B cell (primary cell): ENCODE data around the gene HOXB8. TPM values are rescaled to one million over a fixed set of nuclear protein-coding genes. Genes with fewer than 3 reads are reported as not detected.

Source experiments
- ATAC-seq: fragments of 200-7000 bp; cut with Tn5 transposase; one replicate; pipeline ENCODE4 v1.10.0; 2021; ENCODE audit warnings: low read depth, mild to moderate bottlenecking, moderate number of reproducible peaks, moderate library complexity
- CTCF ChIA-PET: fragments of 350-600 bp; sonication (Branson Sonifier 250); formaldehyde crosslinking; loops from one replicate; lab custom pipeline; 2021; ENCODE audit warnings: antibody characterized with exemption, inconsistent platforms; lab: Charles Lee
- POLR2A ChIA-PET: fragments of 350-600 bp; sonication (Branson Sonifier 250); formaldehyde crosslinking; loops from one replicate; lab custom pipeline; 2021; ENCODE audit warnings: antibody characterized with exemption; lab: Charles Lee
- DNase-seq: peaks from one replicate; pipeline ENCODE4 v3.0.0; 2013
- H2AFZ ChIP-seq: 2 replicates; pipeline ENCODE4 v1.6.1; 2012; ENCODE audit warnings: mild to moderate bottlenecking, low read depth, low read length; ENCODE audit not compliant: insufficient read depth, poor library complexity, severe bottlenecking
- H3K27ac ChIP-seq, 2 donors: 1 replicate in 1 of 2; 2 replicates in 1 of 2; pipeline ENCODE4 v1.5.1; 2012 to 2013; ENCODE audit warnings: low read length in 2 of 2, mild to moderate bottlenecking in 2 of 2, moderate library complexity in 1 of 2
- H3K27me3 ChIP-seq, 4 experiments: fragments of 200-600 bp in 1 of 4; sonication (generic) in 1 of 4; replicated peaks in 1 of 4; 1 replicate in 2 of 4; 2 replicates in 2 of 4; pipeline versions ENCODE4 v1.6.1 to v1.7.0; 2013 to 2016; ENCODE audit warnings: low read length in 3 of 4, mild to moderate bottlenecking in 2 of 4, mixed read lengths in 1 of 4, moderate library complexity in 1 of 4; ENCODE audit not compliant: insufficient read depth in 4 of 4, control insufficient read depth in 3 of 4; ENCODE audit errors: control extremely low read depth in 1 of 4
- H3K36me3 ChIP-seq, 2 experiments: replicated peaks in 1 of 2; 1 replicate in 1 of 2; 2 replicates in 1 of 2; pipeline versions ENCODE4 v1.6.1 to v1.7.1; 2013; ENCODE audit warnings: low read length in 1 of 2; ENCODE audit not compliant: insufficient read depth in 2 of 2, control insufficient read depth in 1 of 2; ENCODE audit errors: control extremely low read depth in 1 of 2, extremely low read depth in 1 of 2
- H3K4me1 ChIP-seq, 2 donors: fragments of 200-600 bp in 1 of 2; sonication (generic) in 1 of 2; 1 replicate in 1 of 2; 2 replicates in 1 of 2; pipeline versions ENCODE4 v1.5.1 to v1.6.1; 2013 to 2017; ENCODE audit warnings: low read length in 2 of 2; ENCODE audit not compliant: control insufficient read depth in 2 of 2, insufficient read depth in 2 of 2
- H3K4me2 ChIP-seq: replicated peaks from 2 replicates; pipeline ENCODE3; 2012; ENCODE audit warnings: mild to moderate bottlenecking, low read depth, low read length; ENCODE audit not compliant: poor library complexity, severe bottlenecking
- H3K4me3 ChIP-seq, 5 experiments: fragments of 200-600 bp in 1 of 5; sonication (generic) in 1 of 5; 1 replicate in 3 of 5; 2 replicates in 2 of 5; pipeline versions ENCODE4 v1.5.1 to v1.7.0; 2011 to 2016; ENCODE audit warnings: low read length in 4 of 5, mild to moderate bottlenecking in 4 of 5, low read depth in 2 of 5, control low read depth in 1 of 5, moderate library complexity in 1 of 5; ENCODE audit not compliant: insufficient read depth in 1 of 5; ENCODE audit errors: control extremely low read depth in 1 of 5, extremely low read depth in 1 of 5
- H3K79me2 ChIP-seq: fragments of 200-600 bp; sonication (generic); one replicate; pipeline ENCODE4 v1.6.0; 2016; ENCODE audit warnings: low read length; ENCODE audit not compliant: control insufficient read depth, insufficient read depth
- H3K9ac ChIP-seq: fragments of 200-600 bp; sonication (generic); 2 replicates; pipeline ENCODE4 v1.6.1; 2017; ENCODE audit warnings: mild to moderate bottlenecking, low read length, moderate library complexity
- H3K9me3 ChIP-seq, 3 donors: one replicate each; pipeline versions ENCODE4 v1.6.1 to v1.7.1; 2013; ENCODE audit warnings: low read length in 2 of 3; ENCODE audit not compliant: control insufficient read depth in 2 of 3, insufficient read depth in 1 of 3; ENCODE audit errors: control extremely low read depth in 1 of 3
- H4K20me1 ChIP-seq: 2 replicates; pipeline ENCODE4 v1.6.0; 2012; ENCODE audit warnings: mild to moderate bottlenecking, low read length; ENCODE audit not compliant: insufficient read depth, control insufficient read depth, poor library complexity, severe bottlenecking
- H3K27ac Mint-ChIP-seq: one replicate; pipeline ENCODE4 v1.8.0; 2021; ENCODE audit warnings: mixed read lengths
- H3K27me3 Mint-ChIP-seq: one replicate; pipeline ENCODE4 v1.8.0; 2021; ENCODE audit warnings: mixed read lengths
- H3K4me1 Mint-ChIP-seq: one replicate; pipeline ENCODE4 v1.8.0; 2021; ENCODE audit warnings: mixed read lengths
- H3K4me3 Mint-ChIP-seq: one replicate; pipeline ENCODE4 v1.8.0; 2021; ENCODE audit warnings: mixed read lengths
- H3K9me3 Mint-ChIP-seq: one replicate; pipeline ENCODE4 v1.8.0; 2022; ENCODE audit warnings: mixed read lengths; ENCODE audit not compliant: insufficient read depth
- EZH2 ChIP-seq: IDR thresholded peaks from 2 replicates; pipeline ENCODE4 v1.6.1; 2012; ENCODE audit warnings: borderline replicate concordance, low read depth, mild to moderate bottlenecking, moderate library complexity, low read length; ENCODE audit not compliant: insufficient read depth, poor library complexity, severe bottlenecking
- WGBS: methylation state at CpG from one replicate; pipeline ENCODE4 v1.1.5; 2013; ENCODE audit warnings: missing lambda C conversion rate; ENCODE audit not compliant: insufficient coverage; 5-methylcytosine and 5-hydroxymethylcytosine counted together
- intact Hi-C: fragments of 100-400 bp; cut with micrococcal nuclease; formaldehyde crosslinking; loops from one replicate; pipeline ENCODE4 v1.10.0; 2022
- polyA plus RNA-seq: library from polyadenylated mRNA; depleted of rRNA; stranded (reverse); fragments of >200 nt; gene quantifications from 2 replicates; pipeline ENCODE4 v1.2.3, GENCODE V29; 2012
- total RNA-seq, 2 donors: library from RNA; stranded (reverse); fragments of 120-200 nt in 1 of 2; gene quantifications; 1 replicate in 1 of 2; 2 replicates in 1 of 2; pipeline versions ENCODE4 v1.2.3 to v1.2.4, GENCODE V29; 2013 to 2022
- TF ChIP-seq, protein P1 (sequence below): fragments of 200-600 bp; IDR thresholded peaks from one replicate; pipeline ENCODE4 v1.8.0; 2022; ENCODE audit warnings: antibody characterized with exemption, mild to moderate bottlenecking

The HOXB8 gene
- total and polyA plus RNA-seq, 2 donors (not counting 1 experiment from before 2014, with no cell fraction given), result not detected

DNA sequence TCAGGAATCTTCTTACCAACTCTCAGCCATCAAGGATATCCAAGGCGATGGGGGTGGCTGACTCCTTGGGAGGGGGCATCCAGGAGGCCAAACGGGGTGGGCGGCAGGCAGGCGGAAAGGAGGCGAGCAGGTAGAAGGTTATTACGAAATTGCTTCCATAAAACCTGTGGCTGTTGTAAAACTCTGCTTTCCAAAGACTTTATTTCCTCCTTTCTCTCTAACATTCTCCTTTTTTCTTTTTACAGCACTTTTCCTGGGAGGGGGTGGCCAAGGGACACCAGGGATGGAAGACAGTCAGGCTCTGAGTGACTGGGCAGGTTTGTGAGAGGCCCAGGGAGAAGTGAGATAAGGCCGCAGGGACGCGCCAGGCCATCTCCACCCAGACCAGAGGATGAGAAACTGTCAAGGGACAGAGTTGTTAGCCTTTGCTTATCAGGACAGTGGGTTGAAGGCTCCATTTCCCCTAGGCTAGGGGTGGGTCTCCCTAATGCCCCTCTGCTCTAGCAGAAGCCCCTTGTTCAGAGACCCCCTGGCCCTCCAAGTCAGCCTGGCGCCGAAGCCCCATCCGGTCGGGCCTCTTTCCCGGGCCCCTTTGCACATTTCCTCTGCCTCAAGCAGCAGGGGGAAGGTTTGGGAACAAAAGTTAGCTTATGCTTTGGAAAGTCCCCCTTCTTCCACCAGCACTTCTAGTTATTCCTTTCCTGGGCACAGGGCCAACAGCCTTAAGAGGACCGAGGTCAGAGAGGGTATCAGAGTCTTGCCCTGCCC lies 16.0 kb upstream of the HOXB8 start:
- DNase-seq, result no peak
- intact Hi-C loops, result no loop called here
- no peak overlapping the region for H3K4me3 Mint-ChIP-seq
- Histone ChIP-seq H3K79me2 (no peaks in the 10 kb centered on the region), H3K36me3 (no peaks in the 10 kb centered on the region), H4K20me1 (no peaks in the 10 kb centered on the region), H3K27ac (no peak overlapping the region), H3K27me3 (peaks cover 0 to 97% (median 73%) of the 10 kb centered on the region in 4 experiments), H3K4me2 (no peak overlapping the region), H3K4me3 (no peak overlapping the region), H3K4me1 (peaks cover 21 to 35% of the 10 kb centered on the region in 2 donors), H3K9ac (no peak overlapping the region), H3K9me3 (peaks cover 0 to 18% (median 0%) of the 10 kb centered on the region in 3 donors), H2AFZ (no peak overlapping the region)
- H3K9me3 Mint-ChIP-seq, result no peaks in the 10 kb centered on the region
- ATAC-seq, result no peak
- ChIA-PET CTCF (interaction anchor here (0.6 to 2.2 kb wide), 4 partner anchors 9 to 50 kb away, joined by 3 to 6 read pairs (median 5); partner anchors contain the start of gene HOXB8), POLR2A (no interaction called here)
- no peak overlapping the region for H3K27ac Mint-ChIP-seq
- TF ChIP-seq EZH2, result no peak
- TF ChIP-seq, protein P1, sequence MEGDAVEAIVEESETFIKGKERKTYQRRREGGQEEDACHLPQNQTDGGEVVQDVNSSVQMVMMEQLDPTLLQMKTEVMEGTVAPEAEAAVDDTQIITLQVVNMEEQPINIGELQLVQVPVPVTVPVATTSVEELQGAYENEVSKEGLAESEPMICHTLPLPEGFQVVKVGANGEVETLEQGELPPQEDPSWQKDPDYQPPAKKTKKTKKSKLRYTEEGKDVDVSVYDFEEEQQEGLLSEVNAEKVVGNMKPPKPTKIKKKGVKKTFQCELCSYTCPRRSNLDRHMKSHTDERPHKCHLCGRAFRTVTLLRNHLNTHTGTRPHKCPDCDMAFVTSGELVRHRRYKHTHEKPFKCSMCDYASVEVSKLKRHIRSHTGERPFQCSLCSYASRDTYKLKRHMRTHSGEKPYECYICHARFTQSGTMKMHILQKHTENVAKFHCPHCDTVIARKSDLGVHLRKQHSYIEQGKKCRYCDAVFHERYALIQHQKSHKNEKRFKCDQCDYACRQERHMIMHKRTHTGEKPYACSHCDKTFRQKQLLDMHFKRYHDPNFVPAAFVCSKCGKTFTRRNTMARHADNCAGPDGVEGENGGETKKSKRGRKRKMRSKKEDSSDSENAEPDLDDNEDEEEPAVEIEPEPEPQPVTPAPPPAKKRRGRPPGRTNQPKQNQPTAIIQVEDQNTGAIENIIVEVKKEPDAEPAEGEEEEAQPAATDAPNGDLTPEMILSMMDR, result no peak
- H3K27me3 Mint-ChIP-seq, result peaks cover 85% of the 10 kb centered on the region
- H3K4me1 Mint-ChIP-seq, result peaks cover 13% of the 10 kb centered on the region
- 76% methylated on average over 5 of the region's 15 CpGs for WGBS
